Testis (tissue), 2 donors: ENCODE measurements around the gene COBL.

Experiments used
- CTCF ChIP-seq, 3 experiments: fragments of 450-650 bp in 2 of 3; fragments of 200-600 bp in 1 of 3; sonication (generic) in 1 of 3; IDR thresholded peaks; one replicate each; pipeline ENCODE4 v1.5.1; 2016 to 2019; ENCODE audit warnings: antibody characterized with exemption in 3 of 3, mild to moderate bottlenecking in 2 of 3, moderate library complexity in 1 of 3
- POLR2A ChIP-seq: fragments of 450-650 bp; IDR thresholded peaks from one replicate; pipeline ENCODE4 v1.6.1; 2017; ENCODE audit warnings: antibody characterized with exemption, mild to moderate bottlenecking, moderate library complexity

GRCh38 chr7:51072281-51072680 lies 244.3 kb downstream of the COBL start:
- TF ChIP-seq CTCF (IDR thresholded peaks at IDR 0.05): no peak
- no peak for TF ChIP-seq POLR2A
